PC-3 (cell line): ENCODE data around the gene SYNJ2BP. TPM values are rescaled to one million over a fixed set of nuclear protein-coding genes. Genes with fewer than 3 reads are reported as not detected.
"Not testable (repeated sequence)": the region's sequence is repeated elsewhere in the genome, so short reads cannot be mapped to it uniquely, and the experiment has no call there.

Experiments
- ATAC-seq: fragments of 200-7000 bp; cut with Tn5 transposase; 2 replicates; pipeline ENCODE4 v1.9.1; 2020; ENCODE audit warnings: mild to moderate bottlenecking, moderate library complexity
- BruUV-seq: library from RNA; stranded (reverse); fragments of 400-500 nt; replicated peaks from 2 replicates; lab custom pipeline; 2021; lab: Mats Ljungman, UMichigan
- CTCF ChIA-PET: fragments of 300-600 bp; sonication (Branson Sonifier 250); formaldehyde crosslinking; loops from one replicate; lab custom pipeline; 2022; ENCODE audit warnings: antibody characterized with exemption; lab: Charles Lee
- POLR2A ChIA-PET: fragments of 300-600 bp; sonication (Branson Sonifier 250); formaldehyde crosslinking; loops from one replicate; lab custom pipeline; 2022; ENCODE audit warnings: antibody characterized with exemption; ENCODE audit not compliant: unreplicated experiment; lab: Charles Lee
- DNase-seq: peaks from one replicate; pipeline ENCODE4 v3.0.0-alpha.2; 2015
- H2AFZ ChIP-seq: fragments of 300-600 bp; sonication (generic); 2 replicates; pipeline ENCODE4 v1.6.0; 2016; ENCODE audit warnings: antibody characterized with exemption, low read length
- H3F3A ChIP-seq: fragments of 300-600 bp; sonication (generic); one replicate; pipeline ENCODE4 v1.6.0; 2017; ENCODE audit warnings: antibody characterized with exemption, low read length, control low read depth, mild to moderate bottlenecking; ENCODE audit not compliant: unreplicated experiment
- H3K27ac ChIP-seq: fragments of 300-600 bp; sonication (generic); 2 replicates; pipeline ENCODE4 v1.5.1; 2016; ENCODE audit warnings: mild to moderate bottlenecking, low read length
- H3K27me3 ChIP-seq: fragments of 300-600 bp; sonication (generic); 2 replicates; pipeline ENCODE4 v1.6.1; 2016; ENCODE audit warnings: low read length, mixed read lengths
- H3K36me3 ChIP-seq: fragments of 300-600 bp; sonication (generic); 2 replicates; pipeline ENCODE4 v1.6.1; 2016; ENCODE audit warnings: low read depth, mixed run types, low read length, mixed read lengths
- H3K4me1 ChIP-seq: fragments of 300-600 bp; sonication (generic); 2 replicates; pipeline ENCODE4 v1.5.1; 2016; ENCODE audit warnings: low read length; ENCODE audit not compliant: insufficient read depth
- H3K4me2 ChIP-seq: fragments of 300-600 bp; sonication (generic); 2 replicates; pipeline ENCODE4 v1.6.0; 2016; ENCODE audit warnings: low read length
- H3K4me3 ChIP-seq: fragments of 300-600 bp; sonication (generic); 2 replicates; pipeline ENCODE4 v1.5.1; 2016; ENCODE audit warnings: mild to moderate bottlenecking, low read length, mixed read lengths
- H3K79me2 ChIP-seq: fragments of 300-600 bp; sonication (generic); 2 replicates; pipeline ENCODE4 v1.6.1; 2017; ENCODE audit warnings: low read length, mixed read lengths
- H3K9ac ChIP-seq: fragments of 300-600 bp; sonication (generic); 2 replicates; pipeline ENCODE4 v1.6.0; 2016; ENCODE audit warnings: mild to moderate bottlenecking, low read length
- H3K9me2 ChIP-seq: fragments of 300-600 bp; sonication (generic); replicated peaks from 2 replicates; pipeline ENCODE4 v1.6.1; 2016; ENCODE audit warnings: mixed run types, low read length, mixed read lengths
- H3K9me3 ChIP-seq: fragments of 300-600 bp; sonication (generic); 2 replicates; pipeline ENCODE4 v1.6.1; 2016; ENCODE audit warnings: low read length, mixed read lengths
- H4K20me1 ChIP-seq: fragments of 300-600 bp; sonication (generic); 2 replicates; pipeline ENCODE4 v1.6.1; 2016; ENCODE audit warnings: low read length, mixed read lengths
- CTCF ChIP-seq: fragments of 300-600 bp; sonication (generic); conservative IDR thresholded peaks from 2 replicates; pipeline ENCODE4 v1.5.1; 2017; ENCODE audit warnings: antibody characterized with exemption, low read depth, mild to moderate bottlenecking, low read length
- EZH2 ChIP-seq: fragments of 300-600 bp; sonication (generic); IDR thresholded peaks from one replicate; pipeline ENCODE4 v1.6.1; 2017; ENCODE audit warnings: antibody characterized with exemption, mild to moderate bottlenecking, low read length; ENCODE audit not compliant: unreplicated experiment
- EZH2phosphoT487 ChIP-seq: fragments of 300-600 bp; sonication (generic); IDR thresholded peaks from 2 replicates; pipeline ENCODE4 v1.6.1; 2018; ENCODE audit warnings: mild to moderate bottlenecking, antibody characterized with exemption, low read length, borderline replicate concordance
- intact Hi-C: fragments of 100-400 bp; cut with micrococcal nuclease; formaldehyde crosslinking; loops from 2 replicates; pipeline ENCODE4 v1.9.0; 2023
- total RNA-seq: library from RNA; depleted of rRNA; stranded (reverse); fragments of >200 nt; gene quantifications from 2 replicates; pipeline ENCODE4 v1.2.3, GENCODE V29; 2014

Gene SYNJ2BP
- total RNA-seq, 1 experiment from 2014 or later = 13.1 TPM

- POLR2A ChIA-PET = no interaction called here
- H3K4me1 ChIP-seq = peaks cover 12% of the 10 kb centered on the region; the same call in 1 of the 2 replicates
- CTCF ChIA-PET = no interaction called here
- peak overlapping the region; percentile 85 for H3K4me2 ChIP-seq
- H3K27ac ChIP-seq = peak overlapping the region; percentile 30; the same call in 1 of the 2 replicates
- no peaks in the 10 kb centered on the region for H3F3A ChIP-seq
- H2AFZ ChIP-seq = peak overlapping the region; percentile 90
- peaks cover 33% of the 10 kb centered on the region for H3K79me2 ChIP-seq
- peak; percentile 64 for ATAC-seq
- no peaks in the 10 kb centered on the region for H4K20me1 ChIP-seq
- H3K36me3 ChIP-seq = 0 out of 2 replicates have a peak, but pooled peaks cover 3% of the 10 kb centered on the region
- TF ChIP-seq CTCF (no peak), EZH2phosphoT487 (no peak), EZH2 (no peak)
- no peaks in the 10 kb centered on the region for H3K9me2 ChIP-seq
- DNase-seq = peak; percentile 25
- H3K9me3 ChIP-seq = no peaks in the 10 kb centered on the region
- intact Hi-C loops = loop anchor here (1.0 to 5.0 kb wide), 2 partner anchors 52 to 151 kb away; no protein-coding TSS in a partner anchor
- BruUV-seq = TSS peak; percentile 68
- peak overlapping the region; percentile 65 for H3K9ac ChIP-seq
- H3K27me3 ChIP-seq = no peaks in the 10 kb centered on the region
- peak overlapping the region; percentile 81 for H3K4me3 ChIP-seq
Measured at GRCh38 chr14:70416338-70416724, 559 bp downstream of the SYNJ2BP start.

- Histone ChIP-seq H3K9ac (peak overlapping the region; percentile 65; the same call in 1 of the 2 replicates), H3K4me2 (peak overlapping the region; percentile 85), H3K9me2 (no peaks in the 10 kb centered on the region), H3K27me3 (no peaks in the 10 kb centered on the region), H3K4me1 (peaks cover 12% of the 10 kb centered on the region; the same call in 1 of the 2 replicates), H4K20me1 (no peaks in the 10 kb centered on the region), H3K79me2 (peaks cover 33% of the 10 kb centered on the region), H2AFZ (no peak overlapping the region), H3K4me3 (peak overlapping the region; percentile 81), H3F3A (no peaks in the 10 kb centered on the region), H3K36me3 (0 out of 2 replicates have a peak, but pooled peaks cover 3% of the 10 kb centered on the region), H3K9me3 (no peaks in the 10 kb centered on the region), H3K27ac (no peak overlapping the region)
- intact Hi-C loops = loop anchor here (1.0 to 5.0 kb wide), 2 partner anchors 51 to 152 kb away; no protein-coding TSS in a partner anchor
- CTCF ChIA-PET = no interaction called here
- ATAC-seq (no peak), DNase-seq (no peak)
- no TSS peak for BruUV-seq
- TF ChIP-seq EZH2phosphoT487 = no peak
- TF ChIP-seq EZH2 = no peak
- no peak for TF ChIP-seq CTCF
- POLR2A ChIA-PET = no interaction called here
Measured at GRCh38 chr14:70415788-70416187, 1.1 kb downstream of the SYNJ2BP start.

GRCh38 chr14:70407621-70408020 is 9.3 kb downstream of the SYNJ2BP start:
- Histone ChIP-seq H3K27ac (no peak overlapping the region), H3K9me2 (no peaks in the 10 kb centered on the region), H3K79me2 (0 out of 2 replicates have a peak, but pooled peaks cover 3% of the 10 kb centered on the region), H4K20me1 (no peaks in the 10 kb centered on the region), H3K4me2 (no peak overlapping the region), H2AFZ (no peak overlapping the region), H3K36me3 (0 out of 2 replicates have a peak, but pooled peaks cover under 1% of the 10 kb centered on the region), H3F3A (no peaks in the 10 kb centered on the region), H3K4me3 (no peak overlapping the region), H3K4me1 (no peaks in the 10 kb centered on the region; the same call in 1 of the 2 replicates), H3K9me3 (no peaks in the 10 kb centered on the region), H3K27me3 (no peaks in the 10 kb centered on the region), H3K9ac (no peak overlapping the region)
- POLR2A ChIA-PET = no interaction called here
- TF ChIP-seq CTCF (no peak), EZH2 (no peak), EZH2phosphoT487 (no peak)
- ATAC-seq (no peak), DNase-seq (no peak)
- intact Hi-C loops = no loop called here
- no TSS peak for BruUV-seq
- CTCF ChIA-PET = interaction anchor here (0.7 kb wide), 1 partner anchor 90 kb away, joined by 5 read pairs; no protein-coding TSS in a partner anchor

GRCh38 chr14:70406216-70406615 is 10.7 kb downstream of the SYNJ2BP start:
- DNase-seq, H3K4me3 ChIP-seq, H3K9ac ChIP-seq, H3K4me2 ChIP-seq, H2AFZ ChIP-seq, intact Hi-C loops, H3K36me3 ChIP-seq, H4K20me1 ChIP-seq, H3K9me2 ChIP-seq, CTCF ChIA-PET, H3K79me2 ChIP-seq, H3F3A ChIP-seq, POLR2A ChIA-PET, BruUV-seq, ATAC-seq, H3K27ac ChIP-seq, H3K9me3 ChIP-seq, H3K27me3 ChIP-seq, H3K4me1 ChIP-seq: not testable (repeated sequence)
